Heart left ventricle (tissue), 16 donors: ENCODE data around the gene ZBTB20. TPM values are rescaled to one million over a fixed set of nuclear protein-coding genes. Genes with fewer than 3 reads are reported as not detected.
A peak's percentile ranks its signal among the peaks of the same experiment; 100 is the strongest.

Experiments
- ATAC-seq, 4 donors: fragments of 200-7000 bp; cut with Tn5 transposase; one replicate each; pipeline ENCODE4 v1.9.1; 2020 to 2022; ENCODE audit warnings: moderate library complexity in 4 of 4, mild to moderate bottlenecking in 3 of 4, moderate number of reproducible peaks in 1 of 4
- DNase-seq, 5 donors: peaks; one replicate each; pipeline ENCODE4 v3.0.0-alpha.2; 2020
- H3K27ac ChIP-seq, 12 donors: fragments of 200-600 bp; sonication (generic) in 4 of 12; one replicate each; pipeline versions ENCODE4 v1.5.0 to v1.8.0; 2016 to 2022; ENCODE audit warnings: mild to moderate bottlenecking in 2 of 12
- H3K27me3 ChIP-seq, 9 donors: fragments of 200-600 bp; sonication (generic) in 2 of 9; one replicate each; pipeline versions ENCODE4 v1.5.1 to v1.8.0; 2016 to 2022; ENCODE audit warnings: mild to moderate bottlenecking in 3 of 9
- H3K36me3 ChIP-seq, 9 donors: fragments of 200-600 bp; sonication (generic) in 2 of 9; one replicate each; pipeline versions ENCODE4 v1.5.0 to v1.8.0; 2018 to 2022; ENCODE audit warnings: mild to moderate bottlenecking in 2 of 9
- H3K4me1 ChIP-seq, 12 donors: fragments of 200-600 bp; sonication (generic) in 4 of 12; one replicate each; pipeline versions ENCODE4 v1.5.0 to v1.8.0; 2016 to 2022; ENCODE audit warnings: mild to moderate bottlenecking in 3 of 12
- H3K4me3 ChIP-seq, 12 donors: fragments of 200-600 bp; sonication (generic) in 4 of 12; one replicate each; pipeline versions ENCODE4 v1.5.0 to v1.8.0; 2017 to 2022; ENCODE audit warnings: mild to moderate bottlenecking in 9 of 12, moderate library complexity in 4 of 12
- H3K9me3 ChIP-seq, 12 donors: fragments of 200-600 bp; sonication (generic) in 4 of 12; one replicate each; pipeline versions ENCODE4 v1.5.0 to v1.8.0; 2016 to 2022; ENCODE audit warnings: mild to moderate bottlenecking in 1 of 12
- CTCF ChIP-seq, 12 donors: fragments of 200-600 bp; sonication (generic) in 4 of 12; IDR thresholded peaks; one replicate each; pipeline versions ENCODE4 v1.5.0 to v1.8.0; 2018 to 2022; ENCODE audit warnings: antibody characterized with exemption in 12 of 12, mild to moderate bottlenecking in 5 of 12
- POLR2A ChIP-seq, 2 donors: fragments of 450-650 bp; IDR thresholded peaks; one replicate each; pipeline ENCODE4 v1.6.1; 2017; ENCODE audit warnings: antibody characterized with exemption in 2 of 2, mild to moderate bottlenecking in 2 of 2, moderate library complexity in 2 of 2
- WGBS, 4 donors: extraction: QIAGEN DNeasy Blood & Tissue Kit in 2 of 4; methylation state at CpG; one replicate each; pipeline versions ENCODE4 v1.1.5 to v1.1.7; 2013 to 2018; 5-methylcytosine and 5-hydroxymethylcytosine counted together
- intact Hi-C, 10 donors: fragments of 100-400 bp; cut with DNase I; formaldehyde crosslinking; loops; one replicate each; pipeline versions ENCODE4 v1.11.1 to v1.14.2; 2022
- polyA plus RNA-seq, 2 donors: library from polyadenylated mRNA; stranded (reverse); fragments of 200-250 nt; gene quantifications; one replicate each; pipeline ENCODE4 v1.2.3, GENCODE V29; 2013
- total RNA-seq, 9 donors: library from RNA; depleted of rRNA in 2 of 9; stranded (reverse); fragments of >200 nt in 2 of 9; fragmentation: NEBNext Ultra II Directional in 3 of 9; extraction: Animal tissue kit (Norgen Biotek cat#: 25700) in 3 of 9; gene quantifications; one replicate each; pipeline versions ENCODE4 v1.1.0 to v1.2.4, GENCODE V29; 2016 to 2023
- donor health status: ischemic (EF 13 %, LVEDD 7.1; RV severe dilation, severe dysfunction).
- donor health status: healthy with polysubstance abuse.
- donor health status: DM: no; HTN: yes; CAD: no.
- donor health status: DM: no; HTN: no; CAD: no.
- donor health status: ischemic (EF 25% LVEDD 6.9; RV normal size, moderate dysfunction).
- donor health status: ischemic (EF 25% LVEDD 5.7; RV mildly dilated, moderate dysfunction).
- donor health status: healthy.
- donor health status: DM: yes; HTN: yes; CAD: no.
- donor health status: ischemic (EF 35%, LVEDD 5.7; RV mildly dilated, moderate dysfunction).
- donor health status: nonischemic (EF 11% LVEDD 7.7; RV severe dilation, severe dysfunction).
- donor health status: DM: yes; HTN: yes; CAD: no.
- donor health status: PGD.
- donor health status: ischemic (EF 29% LVEDD 5.4; RV normal size, mild dysfunction).
- donor health status: nonischemic (EF 23%, LVEDD 6.1; RV moderate dilation, normal function).

Gene ZBTB20
- total and polyA plus RNA-seq, 11 donors: 6.2 to 109 (median 77.3) TPM

GRCh38 chr3:114518206-114518808, 628.8 kb downstream of the ZBTB20 start:
- DNase-seq (no peak), ATAC-seq (peak in 3 of 4 donors; percentile 3 to 39 (median 11))
- no peak overlapping the region for H3K4me3 ChIP-seq
- peak overlapping the region in 2 of 12 donors; percentile 10 to 16 for H3K27ac ChIP-seq
- TF ChIP-seq POLR2A (IDR thresholded peaks at IDR 0.05) (no peak), CTCF (IDR thresholded peaks at IDR 0.05) (no peak)
- peaks cover 0 to 45% (median 25%) of the 10 kb centered on the region in 12 donors for H3K4me1 ChIP-seq
- no peaks in the 10 kb centered on the region for H3K27me3 ChIP-seq
- intact Hi-C loops: loop anchor here in 1 of 10 donors (2.0 kb wide), 1 partner anchor 64 kb away; no protein-coding TSS in a partner anchor
- H3K36me3 ChIP-seq: peaks cover 0 to 3% (median 0%) of the 10 kb centered on the region in 9 donors
- no peaks in the 10 kb centered on the region for H3K9me3 ChIP-seq
- 37 to 60% (median 44%) methylated on average over 1 of the region's 1 CpG for WGBS, 4 donors

- H3K36me3 ChIP-seq: peaks cover 0 to 3% (median 0%) of the 10 kb centered on the region in 9 donors
- WGBS, 4 donors: 66 to 81% (median 75%) methylated on average over 2 of the region's 2 CpGs
- intact Hi-C loops: no loop called here
- H3K9me3 ChIP-seq: no peaks in the 10 kb centered on the region
- no peak for ATAC-seq
- TF ChIP-seq POLR2A (IDR thresholded peaks at IDR 0.05) (no peak), CTCF (IDR thresholded peaks at IDR 0.05) (no peak)
- H3K4me1 ChIP-seq: peaks cover 0 to 53% (median 15%) of the 10 kb centered on the region in 12 donors
- no peak for DNase-seq
- no peak overlapping the region for H3K27ac ChIP-seq
- no peak overlapping the region for H3K4me3 ChIP-seq
- H3K27me3 ChIP-seq: no peaks in the 10 kb centered on the region
Observed at GRCh38 chr3:114510201-114510600, 636.9 kb downstream of the ZBTB20 start.

- intact Hi-C loops: no loop called here
- no peak for TF ChIP-seq POLR2A (IDR thresholded peaks at IDR 0.05)
- no peak for TF ChIP-seq CTCF (IDR thresholded peaks at IDR 0.05)
- H3K9me3 ChIP-seq: no peaks in the 10 kb centered on the region
- DNase-seq: no peak
- H3K4me3 ChIP-seq: no peak overlapping the region
- peaks cover 0 to 3% (median 0%) of the 10 kb centered on the region in 9 donors for H3K36me3 ChIP-seq
- 90 to 95% (median 92%) methylated on average over 5 of the region's 5 CpGs for WGBS, 4 donors
- no peak overlapping the region for H3K27ac ChIP-seq
- H3K4me1 ChIP-seq: peaks cover 0 to 58% (median 17%) of the 10 kb centered on the region in 12 donors
- ATAC-seq: no peak
- no peaks in the 10 kb centered on the region for H3K27me3 ChIP-seq
Observed at GRCh38 chr3:114509756-114510155, 637.3 kb downstream of the ZBTB20 start.

GRCh38 chr3:114508976-114509375, 638.1 kb downstream of the ZBTB20 start:
- H3K4me1 ChIP-seq: peaks cover 0 to 59% (median 17%) of the 10 kb centered on the region in 12 donors
- intact Hi-C loops: no loop called here
- H3K27me3 ChIP-seq: no peaks in the 10 kb centered on the region

More at GRCh38 chr3:114508976-114509375, 638.1 kb downstream of the ZBTB20 start:
- Histone ChIP-seq H3K27ac (peak overlapping the region in 1 of 12 donors; percentile 1), H3K4me3 (no peak overlapping the region), H3K9me3 (no peaks in the 10 kb centered on the region), H3K36me3 (peaks cover 0 to 3% (median 0%) of the 10 kb centered on the region in 9 donors)
- DNase-seq (no peak), ATAC-seq (no peak)
- no peak for TF ChIP-seq POLR2A (IDR thresholded peaks at IDR 0.05)
- no peak for TF ChIP-seq CTCF (IDR thresholded peaks at IDR 0.05)
- WGBS, 4 donors: 93 to 100% (median 96%) methylated on average over 1 of the region's 1 CpG
